ENCODE data around the gene JPT2.

- TF ChIP-seq CTCF (conservative IDR thresholded peaks at IDR 0.05; ENCODE audit: low read depth, low read length) (no peak), EZH2 (IDR thresholded peaks at IDR 0.05; ENCODE audit: borderline replicate concordance, low read depth, low read length, poor library complexity, severe bottlenecking) (no peak)
Observed at GRCh38 chr16:1744338-1744840, 66.3 kb downstream of the JPT2 start.

Data from A673 (cell line).